Erythroblast (primary cell): Measurements from ENCODE around the gene PPP1R13B.

Experiments
- GATA1 ChIP-seq: IDR thresholded peaks from 2 replicates; pipeline ENCODE4 v1.6.1; 2011; ENCODE audit warnings: low read depth, mild to moderate bottlenecking, control low read depth, low read length, moderate library complexity
- POLR2A ChIP-seq: IDR thresholded peaks from 2 replicates; pipeline ENCODE4 v1.6.1; 2011; ENCODE audit warnings: mild to moderate bottlenecking, low read length

DNA sequence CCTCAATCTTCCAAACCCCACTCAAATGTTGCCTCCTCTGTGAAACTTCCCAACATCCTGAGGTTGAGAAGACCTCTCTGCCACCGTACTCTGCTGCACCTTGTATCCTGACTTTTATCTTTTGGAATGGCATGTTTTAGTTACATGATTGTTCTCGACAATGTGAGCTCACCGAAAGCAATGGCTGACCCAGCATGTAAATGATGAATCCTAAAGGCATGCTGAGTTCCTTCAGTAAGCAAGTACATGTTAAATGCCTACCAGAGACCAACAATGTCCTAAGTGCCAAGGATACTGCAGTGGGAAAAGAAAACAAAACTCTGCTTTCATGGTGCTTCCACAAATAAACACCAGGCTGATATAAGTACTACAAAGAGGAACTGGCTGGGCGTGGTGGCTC is 13.7 kb downstream of the PPP1R13B start:
- TF ChIP-seq POLR2A (no peak), GATA1 (no peak)
